Fibroblast of lung (primary cell): ENCODE data around the gene CPLANE2.

Experiments used
- EZH2 ChIP-seq: IDR thresholded peaks from 2 replicates; pipeline ENCODE4 v1.5.1; 2012; ENCODE audit warnings: low read length, control low read depth, mild to moderate bottlenecking; ENCODE audit errors: missing control alignments
- TF ChIP-seq, protein P1 (sequence below), 2 donors: IDR thresholded peaks in 1 of 2; conservative IDR thresholded peaks in 1 of 2; 1 replicate in 1 of 2; 2 replicates in 1 of 2; pipeline ENCODE4 v1.5.1; 2011 to 2012; ENCODE audit warnings: low read length in 2 of 2, control low read depth in 1 of 2, inconsistent platforms in 1 of 2, low read depth in 1 of 2, mild to moderate bottlenecking in 1 of 2

DNA sequence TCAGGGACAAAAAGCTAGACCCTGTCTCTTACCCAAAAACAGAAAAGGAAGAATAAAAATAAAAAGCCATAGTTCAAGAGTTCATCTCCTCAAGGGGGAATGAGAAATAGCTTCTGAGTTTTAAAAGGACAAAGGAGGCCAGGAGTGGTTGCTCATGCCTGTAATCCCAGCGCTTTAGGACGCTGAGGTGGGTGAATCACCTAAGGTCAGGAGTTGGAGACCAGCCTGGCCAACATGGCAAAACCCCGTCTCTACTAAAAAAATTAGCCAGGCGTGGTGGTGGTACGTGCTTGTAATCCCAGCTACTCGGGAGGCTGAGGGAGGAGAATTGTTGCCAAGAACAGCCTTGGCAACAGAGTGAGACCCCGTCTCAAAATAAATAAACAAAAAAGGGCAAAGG, 38.6 kb upstream of the CPLANE2 start:
- TF ChIP-seq EZH2, result no peak
- TF ChIP-seq, protein P1, sequence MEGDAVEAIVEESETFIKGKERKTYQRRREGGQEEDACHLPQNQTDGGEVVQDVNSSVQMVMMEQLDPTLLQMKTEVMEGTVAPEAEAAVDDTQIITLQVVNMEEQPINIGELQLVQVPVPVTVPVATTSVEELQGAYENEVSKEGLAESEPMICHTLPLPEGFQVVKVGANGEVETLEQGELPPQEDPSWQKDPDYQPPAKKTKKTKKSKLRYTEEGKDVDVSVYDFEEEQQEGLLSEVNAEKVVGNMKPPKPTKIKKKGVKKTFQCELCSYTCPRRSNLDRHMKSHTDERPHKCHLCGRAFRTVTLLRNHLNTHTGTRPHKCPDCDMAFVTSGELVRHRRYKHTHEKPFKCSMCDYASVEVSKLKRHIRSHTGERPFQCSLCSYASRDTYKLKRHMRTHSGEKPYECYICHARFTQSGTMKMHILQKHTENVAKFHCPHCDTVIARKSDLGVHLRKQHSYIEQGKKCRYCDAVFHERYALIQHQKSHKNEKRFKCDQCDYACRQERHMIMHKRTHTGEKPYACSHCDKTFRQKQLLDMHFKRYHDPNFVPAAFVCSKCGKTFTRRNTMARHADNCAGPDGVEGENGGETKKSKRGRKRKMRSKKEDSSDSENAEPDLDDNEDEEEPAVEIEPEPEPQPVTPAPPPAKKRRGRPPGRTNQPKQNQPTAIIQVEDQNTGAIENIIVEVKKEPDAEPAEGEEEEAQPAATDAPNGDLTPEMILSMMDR (conservative IDR thresholded peaks at IDR 0.05 in 1 of 2, IDR thresholded peaks at IDR 0.05 in 1 of 2; ENCODE audit: low read depth in 1 of 2, low read length in 2 of 2), result no peak
